Astrocyte (in vitro differentiated cells and primary cell): ENCODE measurements around the gene DENND1B.

ENCODE experiments used
- EZH2 ChIP-seq: IDR thresholded peaks from 2 replicates; pipeline ENCODE4 v1.6.1; 2012; ENCODE audit warnings: mild to moderate bottlenecking, low read length, inconsistent platforms; ENCODE audit not compliant: insufficient read depth
- TF ChIP-seq, protein P1 (sequence below): IDR thresholded peaks from 2 replicates; pipeline ENCODE4 v1.5.1; 2011; ENCODE audit warnings: low read depth, mild to moderate bottlenecking, inconsistent platforms, low read length, moderate library complexity; ENCODE audit not compliant: insufficient read depth

DNA sequence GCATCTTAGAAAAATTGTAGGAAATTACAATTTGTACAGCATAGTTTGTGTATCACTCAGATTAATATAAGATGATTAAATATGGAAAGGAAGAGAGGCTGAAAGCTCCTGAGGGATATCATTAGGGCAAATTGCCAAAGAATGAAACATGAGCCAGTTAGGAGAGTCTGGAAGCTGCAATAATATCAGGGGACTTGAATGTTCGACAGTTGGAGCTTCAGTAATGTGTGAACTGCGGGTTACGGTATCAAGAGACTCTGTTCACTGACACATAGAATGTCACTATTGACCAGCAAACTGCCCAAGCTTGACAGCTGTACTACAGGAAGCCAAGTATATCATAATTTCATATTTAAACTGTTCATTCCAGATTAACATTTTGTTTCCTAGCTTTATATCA, 157.2 kb downstream of the DENND1B start:
- TF ChIP-seq, protein P1, sequence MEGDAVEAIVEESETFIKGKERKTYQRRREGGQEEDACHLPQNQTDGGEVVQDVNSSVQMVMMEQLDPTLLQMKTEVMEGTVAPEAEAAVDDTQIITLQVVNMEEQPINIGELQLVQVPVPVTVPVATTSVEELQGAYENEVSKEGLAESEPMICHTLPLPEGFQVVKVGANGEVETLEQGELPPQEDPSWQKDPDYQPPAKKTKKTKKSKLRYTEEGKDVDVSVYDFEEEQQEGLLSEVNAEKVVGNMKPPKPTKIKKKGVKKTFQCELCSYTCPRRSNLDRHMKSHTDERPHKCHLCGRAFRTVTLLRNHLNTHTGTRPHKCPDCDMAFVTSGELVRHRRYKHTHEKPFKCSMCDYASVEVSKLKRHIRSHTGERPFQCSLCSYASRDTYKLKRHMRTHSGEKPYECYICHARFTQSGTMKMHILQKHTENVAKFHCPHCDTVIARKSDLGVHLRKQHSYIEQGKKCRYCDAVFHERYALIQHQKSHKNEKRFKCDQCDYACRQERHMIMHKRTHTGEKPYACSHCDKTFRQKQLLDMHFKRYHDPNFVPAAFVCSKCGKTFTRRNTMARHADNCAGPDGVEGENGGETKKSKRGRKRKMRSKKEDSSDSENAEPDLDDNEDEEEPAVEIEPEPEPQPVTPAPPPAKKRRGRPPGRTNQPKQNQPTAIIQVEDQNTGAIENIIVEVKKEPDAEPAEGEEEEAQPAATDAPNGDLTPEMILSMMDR: no peak
- no peak for TF ChIP-seq EZH2
